SHP77 treated with DMSO at 0.1 percent for 48 hours (cell line): ENCODE results near the gene ATG5.

Experiments
- DNase-seq: peaks from one replicate; lab custom pipeline; 2025; lab: John Stamatoyannopoulos, UW

The ATG5 gene

DNA sequence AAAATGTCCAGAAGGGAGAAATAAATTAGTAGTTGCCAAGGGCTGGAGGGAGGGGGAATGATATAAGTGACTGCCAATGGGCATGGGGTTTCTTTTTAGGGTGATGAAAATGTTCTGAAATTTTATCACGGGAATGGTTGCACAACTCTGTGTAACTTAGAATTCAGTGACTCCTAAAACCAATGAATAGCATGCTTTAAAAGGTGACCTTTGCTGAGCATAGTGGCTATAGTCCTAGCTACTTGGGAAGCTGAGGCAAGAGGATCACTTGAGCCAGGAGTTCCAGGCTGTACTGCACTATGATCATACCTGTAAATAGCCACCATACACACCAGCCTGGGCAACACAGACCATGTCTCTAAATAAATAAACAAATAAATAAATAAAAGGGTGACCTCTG, 109.0 kb downstream of the ATG5 start:
- DNase-seq, result no peak

DNA sequence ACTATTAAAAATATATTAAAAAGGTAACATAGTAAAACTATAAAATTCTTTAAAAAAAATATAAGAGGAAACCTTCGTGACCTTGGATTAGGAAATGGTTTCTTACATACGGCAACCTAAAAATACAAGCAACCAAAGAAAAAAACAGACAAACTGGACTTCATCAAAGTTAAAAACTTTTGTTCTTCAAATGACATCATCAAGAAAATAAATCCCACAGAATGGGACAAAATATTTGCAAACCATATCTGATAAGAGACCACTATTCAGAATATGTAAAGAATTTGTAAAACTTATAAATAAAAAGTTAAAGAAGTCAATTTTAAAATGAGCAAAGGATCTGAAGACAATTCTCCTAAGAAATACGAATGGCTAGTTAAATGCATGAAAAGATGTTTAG, 110.0 kb downstream of the ATG5 start:
- DNase-seq, result no peak

- DNase-seq, result no peak
These were observed 111.0 kb downstream of the ATG5 start for GRCh38 chr6:106214531-106214930.

DNA sequence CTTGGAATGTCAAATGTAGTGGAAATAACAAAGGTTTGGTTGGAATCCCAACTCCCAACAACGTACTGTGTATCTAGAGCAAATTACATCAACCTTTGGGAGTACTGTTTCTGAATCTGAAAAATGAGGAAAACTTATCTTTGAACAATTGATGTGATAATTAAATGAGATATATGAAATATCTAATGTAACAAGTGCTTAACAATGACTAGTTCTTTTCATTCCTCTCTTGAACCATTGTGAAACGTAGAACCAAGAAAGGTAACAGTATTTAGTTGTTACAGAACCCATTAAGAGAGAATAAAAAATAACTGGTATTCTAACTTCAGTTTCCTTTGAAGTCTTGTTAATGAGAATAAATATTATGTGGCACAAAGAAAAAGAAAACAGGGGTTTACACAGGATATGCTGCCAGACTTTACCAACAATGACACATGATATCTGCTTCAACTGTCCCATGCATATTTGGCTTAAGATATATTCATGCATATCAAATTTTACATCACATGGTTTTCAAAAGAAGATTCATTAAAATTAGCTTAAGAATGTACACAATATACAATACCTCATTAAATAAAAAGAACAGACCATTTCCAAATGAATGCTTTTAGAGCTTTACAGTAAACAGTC, 111.8 kb downstream of the ATG5 start:
- no peak for DNase-seq

GRCh38 chr6:106212576-106212975, 113.0 kb downstream of the ATG5 start:
- DNase-seq, result no peak

DNA sequence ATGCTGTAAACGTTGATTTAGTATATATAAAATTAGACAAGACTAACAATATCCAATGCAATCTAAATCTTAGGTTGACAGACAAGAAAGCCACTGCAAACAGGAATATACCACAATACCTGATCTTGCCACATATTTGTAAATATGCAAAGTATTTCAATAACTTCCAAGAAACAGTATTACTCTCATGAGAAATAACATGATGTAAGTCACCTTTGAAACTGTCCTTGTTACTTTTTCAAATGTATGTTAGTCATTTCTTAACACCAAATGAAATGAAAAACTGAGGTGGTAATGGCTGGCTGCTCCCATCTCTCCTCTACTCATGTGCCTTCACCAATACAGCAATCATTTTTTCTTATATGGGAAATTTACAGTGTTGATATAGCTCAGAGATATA, 118.7 kb downstream of the ATG5 start:
- no peak for DNase-seq

DNA sequence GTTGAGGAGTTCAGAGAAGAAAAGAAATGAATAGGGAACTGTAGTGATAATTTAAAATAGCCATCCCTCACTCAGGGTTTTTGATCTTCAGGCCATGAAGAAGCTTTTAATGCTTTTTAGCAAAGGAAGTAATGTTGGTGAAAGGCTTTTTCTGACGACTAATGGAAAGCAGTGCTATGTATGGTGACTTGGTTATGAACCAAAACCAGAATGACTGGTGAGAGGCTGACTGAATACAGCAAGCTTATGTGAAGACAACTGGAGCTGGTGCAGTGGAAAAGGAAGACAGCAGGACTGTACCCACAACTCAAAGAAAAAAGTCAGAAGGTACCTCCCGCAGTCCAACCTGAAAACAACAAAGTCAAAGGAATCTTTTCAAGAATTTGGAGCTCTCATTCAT, 120.6 kb downstream of the ATG5 start:
- no peak for DNase-seq

DNA sequence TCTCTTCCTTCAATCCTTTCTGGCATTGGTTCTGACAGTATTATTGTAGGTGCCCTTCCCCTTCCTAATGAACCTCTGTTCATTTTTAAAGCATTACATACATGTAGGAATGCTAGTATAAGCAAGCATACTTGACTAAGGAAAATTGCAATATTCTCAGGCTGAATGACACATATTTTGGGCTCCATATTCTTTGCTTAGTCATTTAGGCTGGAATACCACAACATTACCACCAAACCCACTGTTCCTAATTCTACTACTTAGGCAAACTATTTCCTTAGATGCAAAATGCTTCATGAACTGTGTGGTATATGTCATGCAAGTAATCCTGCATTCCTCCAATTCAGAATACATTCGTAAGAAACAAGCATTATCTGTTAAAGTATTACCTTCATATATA, 125.6 kb downstream of the ATG5 start:
- no peak for DNase-seq

DNA sequence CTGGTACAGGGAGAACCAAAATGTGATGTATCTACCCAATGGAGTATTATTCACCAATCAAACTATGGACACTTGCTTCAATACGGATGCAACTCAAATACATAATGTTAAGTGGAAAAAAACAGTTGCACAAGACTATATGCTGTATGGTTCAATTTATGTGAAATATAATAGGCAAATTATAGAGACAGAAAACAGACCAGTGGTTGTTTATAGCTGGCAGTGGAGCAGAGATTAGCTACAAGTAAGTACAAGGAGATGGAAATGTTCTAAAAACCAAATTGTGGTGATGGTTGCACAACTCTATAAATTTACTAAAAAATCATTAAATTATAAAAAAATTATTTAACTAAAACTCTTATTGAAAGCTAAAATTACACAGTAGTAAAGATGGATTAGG, 126.2 kb downstream of the ATG5 start:
- no peak for DNase-seq

GRCh38 chr6:106197441-106197840, 128.1 kb downstream of the ATG5 start:
- DNase-seq, result no peak

DNA sequence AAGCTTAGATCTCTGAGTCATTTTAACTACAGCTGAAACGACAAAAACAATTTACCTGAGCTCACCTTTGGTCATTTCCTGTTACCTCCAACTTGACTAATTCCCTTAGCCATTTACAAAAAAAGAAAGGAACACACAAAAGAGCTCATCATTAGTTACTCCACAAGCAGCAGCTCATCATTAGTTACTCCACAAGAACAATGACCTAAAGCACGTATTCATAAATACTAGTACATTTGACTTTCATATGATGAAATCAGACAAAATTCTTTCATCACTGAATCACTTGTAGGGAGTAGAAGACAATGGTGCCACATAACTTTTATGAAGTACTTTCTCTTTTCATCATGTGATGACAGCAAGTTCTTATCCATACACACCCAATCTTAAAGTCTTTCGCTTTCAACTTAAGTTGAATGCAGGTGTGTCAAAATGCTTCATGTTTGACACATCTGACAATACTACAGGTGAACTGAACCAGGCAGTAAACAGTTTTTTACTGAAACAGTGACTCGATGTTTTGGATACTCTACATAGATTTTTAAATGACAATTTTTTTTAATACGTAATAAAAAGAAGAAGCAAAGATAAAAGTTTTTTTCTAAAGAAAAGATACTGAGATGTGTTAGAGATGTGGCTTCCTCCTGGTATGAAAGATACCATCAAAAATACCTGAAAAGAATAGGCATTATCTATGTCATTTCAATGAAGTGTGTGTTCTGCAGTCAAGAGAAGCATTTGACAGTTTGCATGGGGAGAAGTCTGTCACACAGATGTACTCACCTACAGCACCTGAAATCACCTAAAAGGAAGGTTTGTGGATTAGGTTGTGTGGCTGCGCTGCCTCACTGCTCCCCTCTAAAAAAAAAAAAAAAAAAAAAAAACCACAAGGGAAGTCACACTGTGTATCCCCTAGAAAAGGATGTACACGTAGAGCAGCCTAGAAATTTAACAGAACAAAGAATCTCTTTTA, 130.3 kb downstream of the ATG5 start:
- DNase-seq, result no peak

DNA sequence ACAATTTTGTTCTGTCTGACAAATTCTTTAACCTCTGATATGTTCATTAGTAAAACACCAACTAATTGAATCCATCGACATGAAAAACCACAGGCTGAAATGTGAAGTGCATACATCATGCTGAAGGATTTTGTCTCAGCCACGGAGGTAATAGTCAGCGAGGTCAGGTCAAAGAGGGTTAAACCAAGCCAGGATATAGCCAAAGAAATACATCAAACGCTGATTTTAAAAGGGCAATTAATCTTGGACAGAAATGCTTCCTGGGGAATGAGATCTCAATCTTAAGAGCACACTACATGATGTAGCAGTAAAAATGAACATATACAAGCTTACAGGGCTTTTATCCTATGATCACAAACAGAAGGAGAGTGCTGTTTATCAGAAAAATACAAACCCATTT, 132.7 kb downstream of the ATG5 start:
- DNase-seq, result no peak

DNA sequence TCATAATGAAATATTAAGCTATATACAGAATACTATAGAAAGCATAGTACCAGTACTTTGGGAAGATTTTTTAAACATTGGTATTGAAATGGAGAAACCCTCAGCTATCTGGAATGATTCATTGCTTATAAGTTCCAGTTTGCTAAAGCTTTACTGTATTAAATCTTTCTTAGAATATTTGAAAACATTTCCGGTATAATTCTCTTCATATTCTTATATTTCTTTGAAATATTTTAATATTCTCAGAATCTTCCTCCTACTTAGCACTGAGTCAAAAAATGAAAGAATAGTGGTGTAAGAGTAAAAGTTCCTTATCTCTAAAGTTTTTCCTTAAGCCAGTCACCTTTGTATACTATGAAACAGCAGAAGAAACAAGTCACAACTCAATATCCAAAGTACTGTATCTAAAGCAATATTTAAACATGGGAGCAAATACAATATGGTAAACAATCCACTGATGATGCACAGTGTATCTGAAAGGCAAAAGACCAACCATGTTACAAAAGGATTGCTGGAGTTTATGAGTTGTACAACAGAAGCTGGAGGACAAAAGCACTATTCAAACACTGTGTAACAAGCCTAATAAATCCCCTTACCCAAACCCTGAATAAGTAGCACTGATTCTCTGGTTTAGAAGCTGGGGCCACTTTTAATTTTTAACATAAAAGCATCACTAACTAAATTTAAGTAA, 137.3 kb downstream of the ATG5 start:
- no peak for DNase-seq

DNA sequence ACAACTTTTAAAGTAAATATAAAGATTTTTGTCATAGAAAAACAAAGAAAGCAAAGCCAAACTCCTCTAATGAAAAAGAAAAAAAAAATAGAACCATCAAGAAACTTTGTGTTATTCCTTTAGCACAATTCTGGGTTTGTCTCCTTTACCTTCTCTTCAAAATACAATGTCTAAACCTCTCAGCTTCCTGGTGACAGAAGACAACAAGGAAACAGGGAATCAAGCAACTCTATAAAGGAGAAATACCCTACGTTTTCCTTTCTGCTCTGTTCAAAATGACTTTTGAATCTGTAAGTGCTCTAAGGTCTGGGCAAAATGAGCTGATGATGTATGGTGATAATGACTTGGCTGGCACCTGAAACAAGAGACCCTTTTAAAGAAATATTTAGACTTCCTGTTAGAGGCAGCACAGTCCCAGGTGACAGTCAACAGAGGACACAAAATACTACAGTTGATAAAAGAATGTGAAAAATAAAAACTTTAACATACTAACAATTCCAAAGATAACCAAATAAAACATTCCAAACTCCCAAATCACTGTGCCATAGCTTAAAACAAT, 138.1 kb downstream of the ATG5 start:
- DNase-seq, result no peak

DNA sequence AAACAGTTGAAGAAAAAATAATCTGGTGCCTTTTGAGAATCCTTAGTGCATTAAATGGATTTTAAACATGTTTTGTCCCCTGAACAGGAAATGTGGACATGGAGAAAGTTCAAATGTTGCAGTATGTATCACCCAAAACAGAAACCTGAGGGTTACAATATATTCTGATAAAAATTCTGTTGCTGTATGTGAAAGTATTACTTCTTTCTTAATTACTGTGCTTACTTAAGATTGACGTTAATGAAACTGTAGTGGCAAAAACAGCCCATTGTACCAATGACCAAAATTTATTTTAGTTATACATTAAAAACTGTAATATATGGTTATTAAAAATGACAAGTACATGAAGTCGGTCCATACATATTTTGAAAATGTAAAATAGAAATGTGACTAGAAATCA, 138.8 kb downstream of the ATG5 start:
- no peak for DNase-seq

DNA sequence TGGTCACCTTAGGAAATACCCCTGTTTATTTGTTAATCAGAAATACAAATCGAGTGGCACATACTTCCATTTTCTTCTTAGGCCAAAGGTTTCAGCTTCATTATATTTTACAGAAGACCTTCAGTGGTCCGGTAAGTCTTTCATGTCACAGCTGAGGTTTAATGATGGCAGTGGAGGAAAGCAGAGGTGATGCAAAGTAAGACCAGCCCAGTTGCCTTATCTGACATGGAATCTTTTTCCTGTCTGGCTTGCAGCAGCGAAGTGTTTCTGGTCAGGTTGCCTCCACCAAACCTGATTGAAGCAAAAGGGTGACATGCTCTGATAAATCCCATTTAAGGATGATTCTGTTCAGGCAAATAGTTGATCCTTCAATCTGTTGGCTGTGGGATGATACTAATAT, 139.4 kb downstream of the ATG5 start:
- DNase-seq, result no peak

- no peak for DNase-seq
These were observed 139.9 kb downstream of the ATG5 start for GRCh38 chr6:106185615-106186014.

DNA sequence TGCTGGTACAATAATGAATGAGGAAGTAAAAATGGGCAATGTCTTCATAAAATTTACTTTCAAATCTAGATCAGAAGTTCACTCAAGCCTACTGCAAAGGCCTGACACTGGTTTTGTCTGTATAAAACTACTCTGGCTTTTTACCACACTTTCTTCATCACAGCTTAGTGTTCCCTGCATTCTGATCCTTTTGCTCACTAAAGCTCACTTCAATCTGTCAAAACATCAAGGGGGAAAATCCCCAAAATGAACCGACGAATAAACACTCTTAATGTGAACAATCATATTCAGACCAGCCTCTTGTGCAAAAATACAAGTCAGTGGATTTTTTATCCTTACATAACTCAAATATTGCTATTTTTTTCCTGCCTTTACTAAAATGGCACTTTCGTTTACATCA, 140.9 kb downstream of the ATG5 start:
- DNase-seq, result no peak

GRCh38 chr6:106183430-106183829, 142.1 kb downstream of the ATG5 start:
- DNase-seq, result no peak

- DNase-seq, result no peak
These were observed 143.1 kb downstream of the ATG5 start for GRCh38 chr6:106182455-106182854.

DNA sequence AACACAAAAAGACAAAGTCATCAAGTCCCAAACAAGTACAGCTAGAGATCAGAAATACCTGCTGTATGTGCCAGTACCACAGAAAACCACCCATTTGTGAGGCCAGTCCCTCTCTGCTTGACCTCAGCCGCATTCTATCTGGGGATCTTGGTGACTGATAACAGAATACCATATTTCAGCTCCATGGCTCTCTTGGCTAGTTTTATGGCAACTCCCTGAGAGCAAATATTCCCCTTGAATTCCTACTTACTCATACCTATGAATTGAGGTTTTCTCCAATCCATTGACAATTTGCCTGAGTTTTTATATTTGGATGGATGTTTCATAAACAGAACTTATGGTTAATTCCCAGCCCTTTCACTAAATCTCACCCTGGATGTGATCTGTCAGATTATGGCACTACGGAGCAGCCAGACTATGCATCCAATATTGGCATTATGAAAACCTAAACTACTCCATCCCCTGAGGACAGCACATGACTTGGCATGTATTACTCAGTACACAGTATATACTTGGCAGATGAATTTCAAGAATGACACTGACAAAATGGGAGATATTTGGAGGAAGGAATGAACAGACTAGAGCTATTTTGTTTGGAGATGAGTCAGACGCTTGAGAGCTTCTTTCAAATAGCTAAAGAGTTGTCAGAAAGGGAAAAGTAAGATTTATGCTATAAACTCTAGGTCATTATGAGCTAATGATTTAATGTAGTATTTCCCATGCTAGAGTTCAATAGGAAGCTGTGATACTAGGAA, 143.7 kb downstream of the ATG5 start:
- no peak for DNase-seq

- no peak for DNase-seq
These were observed 145.4 kb downstream of the ATG5 start for GRCh38 chr6:106180208-106180607.
